DOHH2 (cell line): ENCODE results near the gene PLEKHN1.

Experiments used
- H3F3A ChIP-seq: fragments of 200-600 bp; sonication (generic), shearing (Covaris generic); 2 replicates; pipeline ENCODE4 v1.6.0; 2016; ENCODE audit warnings: antibody characterized with exemption, mild to moderate bottlenecking; ENCODE audit not compliant: control insufficient read depth, insufficient read depth
- H3K27ac ChIP-seq: fragments of 200-600 bp; sonication (generic); 2 replicates; pipeline ENCODE4 v1.5.1; 2014; ENCODE audit warnings: low read depth, mild to moderate bottlenecking, low read length, moderate library complexity
- H3K27me3 ChIP-seq: fragments of 200-600 bp; sonication (generic); 2 replicates; pipeline ENCODE4 v1.6.1; 2014; ENCODE audit warnings: mild to moderate bottlenecking, low read length, mixed read lengths; ENCODE audit not compliant: control insufficient read depth
- H3K36me3 ChIP-seq: fragments of 200-600 bp; sonication (generic); 2 replicates; pipeline ENCODE4 v1.6.1; 2014; ENCODE audit warnings: mild to moderate bottlenecking, low read length, moderate library complexity, mixed read lengths; ENCODE audit not compliant: control insufficient read depth
- H3K4me1 ChIP-seq: fragments of 200-600 bp; sonication (generic); 2 replicates; pipeline ENCODE4 v1.6.1; 2014; ENCODE audit warnings: mild to moderate bottlenecking, low read length, mixed read lengths; ENCODE audit not compliant: control insufficient read depth
- H3K4me2 ChIP-seq: fragments of 200-600 bp; sonication (generic); 2 replicates; pipeline ENCODE4 v1.6.0; 2014; ENCODE audit warnings: mild to moderate bottlenecking, low read length, moderate library complexity
- H3K4me3 ChIP-seq: fragments of 200-600 bp; sonication (generic); 2 replicates; pipeline ENCODE4 v1.5.1; 2014; ENCODE audit warnings: mild to moderate bottlenecking, low read length, mixed read lengths
- H3K79me2 ChIP-seq: fragments of 200-600 bp; sonication (generic); 2 replicates; pipeline ENCODE4 v1.6.1; 2014; ENCODE audit warnings: mild to moderate bottlenecking, low read length, mixed read lengths; ENCODE audit not compliant: control insufficient read depth
- H3K9me2 ChIP-seq: fragments of 200-600 bp; sonication (generic); replicated peaks from 2 replicates; pipeline ENCODE4 v1.6.1; 2014; ENCODE audit warnings: mild to moderate bottlenecking, low read length, mixed read lengths; ENCODE audit not compliant: control insufficient read depth
- H3K9me3 ChIP-seq: fragments of 200-600 bp; sonication (generic); 2 replicates; pipeline ENCODE4 v1.6.1; 2014; ENCODE audit warnings: antibody characterized with exemption, low read length, mixed read lengths; ENCODE audit not compliant: control insufficient read depth, insufficient read depth
- H4K20me1 ChIP-seq: fragments of 200-600 bp; sonication (generic); 2 replicates; pipeline ENCODE4 v1.6.0; 2014; ENCODE audit warnings: low read depth, mild to moderate bottlenecking, antibody characterized with exemption, low read length, moderate library complexity; ENCODE audit not compliant: control insufficient read depth, insufficient read depth
- EZH2phosphoT487 ChIP-seq: fragments of 200-600 bp; sonication (generic); IDR thresholded peaks from 2 replicates; pipeline ENCODE4 v1.6.1; 2017; ENCODE audit warnings: borderline replicate concordance, mild to moderate bottlenecking, antibody characterized with exemption, low read length, moderate library complexity, mixed read lengths
- TF ChIP-seq, protein P1 (sequence below): fragments of 200-600 bp; sonication (generic); IDR thresholded peaks from one replicate; pipeline ENCODE4 v1.5.1; 2014; ENCODE audit warnings: antibody characterized with exemption, mild to moderate bottlenecking, low read depth, low read length; ENCODE audit not compliant: poor library complexity, severe bottlenecking

Gene PLEKHN1

DNA sequence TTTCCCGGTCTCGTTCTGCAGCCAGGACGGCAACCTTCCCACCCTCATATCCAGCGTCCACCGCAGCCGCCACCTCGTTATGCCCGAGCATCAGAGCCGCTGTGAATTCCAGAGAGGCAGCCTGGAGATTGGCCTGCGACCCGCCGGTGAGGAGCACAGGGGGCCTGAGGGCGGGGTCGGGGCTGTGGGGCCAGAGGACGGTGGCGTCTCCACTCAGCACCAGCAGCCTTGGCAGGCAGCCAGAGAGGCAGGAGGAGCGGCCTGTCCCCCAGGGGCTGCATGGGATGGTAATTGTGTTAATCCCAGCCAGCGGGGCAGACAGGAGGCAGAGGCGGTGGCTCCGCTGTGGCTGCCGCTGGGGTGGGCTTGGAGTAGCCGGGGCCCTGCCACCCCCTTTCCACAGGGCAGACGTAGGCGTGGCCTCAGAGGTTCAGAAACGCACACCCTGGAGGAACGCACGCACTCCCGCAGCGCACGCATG, 30.5 kb upstream of the PLEKHN1 start:
- H3K27ac ChIP-seq = no peak overlapping the region
- peaks cover 16% of the 10 kb centered on the region for H3K4me1 ChIP-seq
- no peaks in the 10 kb centered on the region for H3K36me3 ChIP-seq
- H3K27me3 ChIP-seq = peaks cover 29% of the 10 kb centered on the region
- peaks cover 3% of the 10 kb centered on the region; the same call in 1 of the 2 replicates for H4K20me1 ChIP-seq
- 0 out of 2 replicates have a peak, but pooled peaks cover 3% of the 10 kb centered on the region for H3F3A ChIP-seq
- no peak overlapping the region for H3K4me3 ChIP-seq
- no peak overlapping the region for H3K4me2 ChIP-seq
- H3K9me2 ChIP-seq = no peaks in the 10 kb centered on the region
- no peak for TF ChIP-seq EZH2phosphoT487
- TF ChIP-seq, protein P1, sequence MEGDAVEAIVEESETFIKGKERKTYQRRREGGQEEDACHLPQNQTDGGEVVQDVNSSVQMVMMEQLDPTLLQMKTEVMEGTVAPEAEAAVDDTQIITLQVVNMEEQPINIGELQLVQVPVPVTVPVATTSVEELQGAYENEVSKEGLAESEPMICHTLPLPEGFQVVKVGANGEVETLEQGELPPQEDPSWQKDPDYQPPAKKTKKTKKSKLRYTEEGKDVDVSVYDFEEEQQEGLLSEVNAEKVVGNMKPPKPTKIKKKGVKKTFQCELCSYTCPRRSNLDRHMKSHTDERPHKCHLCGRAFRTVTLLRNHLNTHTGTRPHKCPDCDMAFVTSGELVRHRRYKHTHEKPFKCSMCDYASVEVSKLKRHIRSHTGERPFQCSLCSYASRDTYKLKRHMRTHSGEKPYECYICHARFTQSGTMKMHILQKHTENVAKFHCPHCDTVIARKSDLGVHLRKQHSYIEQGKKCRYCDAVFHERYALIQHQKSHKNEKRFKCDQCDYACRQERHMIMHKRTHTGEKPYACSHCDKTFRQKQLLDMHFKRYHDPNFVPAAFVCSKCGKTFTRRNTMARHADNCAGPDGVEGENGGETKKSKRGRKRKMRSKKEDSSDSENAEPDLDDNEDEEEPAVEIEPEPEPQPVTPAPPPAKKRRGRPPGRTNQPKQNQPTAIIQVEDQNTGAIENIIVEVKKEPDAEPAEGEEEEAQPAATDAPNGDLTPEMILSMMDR = no peak
- no peaks in the 10 kb centered on the region for H3K79me2 ChIP-seq
- no peaks in the 10 kb centered on the region for H3K9me3 ChIP-seq

DNA sequence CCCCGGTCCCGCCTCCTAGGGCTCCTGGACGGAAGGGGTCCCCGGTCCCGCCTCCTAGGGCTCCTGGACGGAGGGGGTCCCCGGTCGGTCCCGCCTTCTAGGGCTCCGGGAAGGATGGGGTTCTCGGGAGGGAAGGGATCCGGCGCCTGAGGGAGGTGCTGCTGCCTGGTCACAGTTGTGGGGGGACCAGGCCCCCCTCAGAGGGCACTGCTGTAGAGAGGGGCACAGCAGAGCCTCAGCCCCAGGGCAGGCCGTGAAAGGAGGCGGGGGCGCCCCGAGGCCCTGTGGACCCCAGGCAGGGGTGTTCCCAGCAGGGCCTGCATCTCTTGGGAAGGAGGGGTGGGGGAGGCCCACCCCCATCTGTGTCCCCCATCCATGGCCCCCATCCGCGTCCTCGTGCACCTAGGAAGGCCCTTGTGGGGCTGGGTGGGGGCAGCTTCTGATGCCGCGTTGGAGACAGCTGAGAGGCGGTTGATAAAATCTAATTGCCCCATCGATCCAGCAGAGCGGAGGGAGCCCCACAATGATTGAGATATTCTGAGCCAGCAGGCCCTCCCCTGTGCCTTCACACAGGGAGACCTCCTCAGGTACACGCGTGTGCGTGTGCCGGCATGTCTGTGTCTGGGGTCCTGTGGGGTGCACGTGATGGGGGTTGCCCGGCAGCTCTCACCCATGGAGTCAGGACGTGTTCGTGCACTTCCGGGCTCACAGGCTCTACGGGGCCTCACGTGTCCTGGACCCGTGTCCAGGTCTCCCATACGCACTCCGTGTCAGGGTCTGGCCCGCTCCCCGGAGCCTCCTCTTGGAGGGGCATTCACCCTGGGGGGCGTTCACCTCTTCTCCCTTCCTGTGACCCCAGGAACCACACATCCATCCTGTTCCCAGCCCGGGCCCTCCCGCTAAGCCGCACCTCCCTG, 29.7 kb upstream of the PLEKHN1 start:
- H3K4me2 ChIP-seq = no peak overlapping the region
- no peaks in the 10 kb centered on the region for H3K9me3 ChIP-seq
- no peak overlapping the region for H3K27ac ChIP-seq
- H3K4me3 ChIP-seq = no peak overlapping the region
- no peaks in the 10 kb centered on the region for H3K9me2 ChIP-seq
- no peak for TF ChIP-seq EZH2phosphoT487
- TF ChIP-seq, protein P1 = no peak
- peaks cover 6% of the 10 kb centered on the region; the same call in 1 of the 2 replicates for H4K20me1 ChIP-seq
- H3F3A ChIP-seq = 0 out of 2 replicates have a peak, but pooled peaks cover 3% of the 10 kb centered on the region
- H3K36me3 ChIP-seq = no peaks in the 10 kb centered on the region
- peaks cover 33% of the 10 kb centered on the region for H3K27me3 ChIP-seq
- H3K4me1 ChIP-seq = peaks cover 19% of the 10 kb centered on the region
- H3K79me2 ChIP-seq = no peaks in the 10 kb centered on the region

DNA sequence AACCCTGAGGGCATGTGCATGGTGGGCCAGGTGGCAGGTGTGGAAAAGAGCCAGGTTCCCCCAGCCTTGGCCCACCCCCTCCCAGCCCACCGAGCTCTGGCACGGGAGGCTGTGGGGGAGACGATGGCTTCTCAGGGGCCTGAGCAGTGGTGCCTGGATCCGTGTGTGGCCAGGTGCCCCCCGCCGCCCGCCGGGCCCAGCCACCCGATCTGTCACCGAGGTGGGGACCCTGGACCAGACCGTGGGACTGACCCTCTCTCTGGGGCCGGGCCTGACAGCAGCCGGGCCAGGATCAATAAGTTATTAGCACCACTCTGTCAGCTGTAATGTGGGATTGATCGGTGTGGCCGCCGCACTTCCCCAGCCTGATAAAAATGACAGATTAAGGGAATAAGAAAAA, 28.8 kb upstream of the PLEKHN1 start:
- peaks cover 42% of the 10 kb centered on the region for H3K27me3 ChIP-seq
- TF ChIP-seq EZH2phosphoT487 = no peak
- TF ChIP-seq, protein P1 = no peak
- H4K20me1 ChIP-seq = peaks cover 6% of the 10 kb centered on the region; the same call in 1 of the 2 replicates
- H3K9me2 ChIP-seq = no peaks in the 10 kb centered on the region
- H3F3A ChIP-seq = no peaks in the 10 kb centered on the region
- H3K9me3 ChIP-seq = no peaks in the 10 kb centered on the region
- H3K79me2 ChIP-seq = no peaks in the 10 kb centered on the region
- H3K4me1 ChIP-seq = peaks cover 20% of the 10 kb centered on the region
- H3K4me2 ChIP-seq = no peak overlapping the region
- H3K36me3 ChIP-seq = no peaks in the 10 kb centered on the region
- no peak overlapping the region for H3K27ac ChIP-seq
- H3K4me3 ChIP-seq = no peak overlapping the region
